DMS53 treated with DMSO at 0.1 percent for 48 hours (cell line): ENCODE data around the gene BPIFB3.

Source experiments
- DNase-seq: peaks from one replicate; lab custom pipeline; 2025; ENCODE audit not compliant: unreplicated experiment; lab: John Stamatoyannopoulos, UW

BPIFB3 gene

DNA sequence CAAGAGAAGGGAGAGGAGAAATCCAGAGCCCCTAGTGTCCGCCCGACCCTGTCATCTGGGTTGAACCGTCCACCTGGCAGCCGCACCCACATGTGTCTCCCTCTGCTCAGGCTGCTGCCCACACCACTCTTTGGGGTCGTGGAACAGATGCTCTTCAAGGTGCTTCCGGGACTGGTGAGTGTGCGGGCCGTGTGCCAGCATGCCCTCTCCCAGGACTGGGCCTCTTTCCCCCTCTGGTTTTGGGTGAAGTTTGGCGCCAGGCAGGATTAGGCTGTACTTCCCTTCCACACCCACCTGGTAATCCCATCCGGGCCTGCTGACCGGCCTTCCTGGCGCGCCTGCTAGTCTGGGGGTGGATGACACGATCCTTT is 7.9 kb downstream of the BPIFB3 start:
- DNase-seq = no peak

DNA sequence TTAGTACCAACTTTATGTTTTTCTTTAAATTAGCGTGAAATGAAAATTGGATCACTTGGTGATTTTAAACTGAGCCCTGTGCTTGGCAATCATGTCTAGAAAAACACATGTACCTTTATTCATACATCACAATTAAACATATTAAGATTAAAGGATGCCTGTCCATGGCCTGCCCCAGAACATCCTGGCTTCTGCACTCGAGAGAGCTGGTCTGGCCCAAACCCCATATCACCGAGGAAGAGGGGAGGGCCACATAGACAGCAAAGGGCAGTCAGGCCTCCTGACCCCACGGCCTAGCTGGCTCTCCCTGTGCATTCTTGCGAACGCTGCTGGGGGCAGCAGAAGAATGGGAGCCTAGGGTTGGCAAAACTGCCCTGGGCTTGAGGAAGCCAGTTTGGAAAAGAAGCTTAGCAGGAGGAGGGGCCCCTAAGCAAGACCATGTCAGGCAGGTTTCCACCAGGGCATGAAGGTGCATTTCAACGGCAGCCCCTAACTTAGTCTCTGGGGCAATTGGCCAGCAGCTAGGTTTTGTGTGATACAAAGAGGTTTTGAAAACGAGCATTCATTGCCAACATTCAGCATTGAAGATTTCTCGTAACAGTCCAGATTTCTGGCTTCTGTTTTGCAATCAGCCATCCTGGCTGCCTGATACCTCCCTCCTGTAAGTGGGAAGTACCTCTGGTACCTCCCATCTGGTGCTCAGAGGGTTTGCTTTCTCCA is 8.6 kb downstream of the BPIFB3 start:
- no peak for DNase-seq

DNA sequence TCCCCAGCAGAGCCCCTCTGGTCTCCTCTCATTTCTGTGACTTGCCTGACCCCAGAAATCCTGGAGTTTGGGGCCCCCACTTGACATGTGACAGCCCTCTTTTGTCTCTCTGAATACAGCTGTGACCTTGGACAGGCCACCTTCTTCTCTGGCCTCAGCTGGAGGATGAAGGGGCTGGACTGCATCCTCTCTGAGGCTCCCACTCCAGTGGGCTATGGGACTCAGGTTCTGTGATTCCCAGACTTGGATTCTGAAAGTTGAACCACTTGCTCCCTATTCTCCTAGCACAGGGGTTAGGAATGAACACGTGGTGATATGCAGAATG is 9.1 kb downstream of the BPIFB3 start:
- no peak for DNase-seq

DNA sequence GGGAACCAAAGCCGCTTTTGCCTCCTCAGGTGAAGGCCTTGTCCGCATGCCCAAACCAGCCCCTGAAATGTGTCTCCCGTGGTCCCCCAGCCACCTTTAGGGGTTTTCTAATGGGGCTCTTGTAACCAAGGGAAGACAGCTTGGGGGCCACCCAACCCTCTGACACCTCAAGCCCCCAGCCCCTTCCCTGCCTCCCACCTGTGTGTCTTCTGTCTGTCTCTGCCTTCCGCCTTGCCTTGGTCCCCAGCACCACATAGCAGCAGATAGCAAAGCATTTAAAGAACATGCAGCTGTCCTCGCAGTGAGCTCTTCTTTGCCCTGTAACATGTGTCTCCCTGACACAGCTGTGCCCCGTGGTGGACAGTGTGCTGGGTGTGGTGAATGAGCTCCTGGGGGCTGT is 9.6 kb downstream of the BPIFB3 start:
- no peak for DNase-seq

DNA sequence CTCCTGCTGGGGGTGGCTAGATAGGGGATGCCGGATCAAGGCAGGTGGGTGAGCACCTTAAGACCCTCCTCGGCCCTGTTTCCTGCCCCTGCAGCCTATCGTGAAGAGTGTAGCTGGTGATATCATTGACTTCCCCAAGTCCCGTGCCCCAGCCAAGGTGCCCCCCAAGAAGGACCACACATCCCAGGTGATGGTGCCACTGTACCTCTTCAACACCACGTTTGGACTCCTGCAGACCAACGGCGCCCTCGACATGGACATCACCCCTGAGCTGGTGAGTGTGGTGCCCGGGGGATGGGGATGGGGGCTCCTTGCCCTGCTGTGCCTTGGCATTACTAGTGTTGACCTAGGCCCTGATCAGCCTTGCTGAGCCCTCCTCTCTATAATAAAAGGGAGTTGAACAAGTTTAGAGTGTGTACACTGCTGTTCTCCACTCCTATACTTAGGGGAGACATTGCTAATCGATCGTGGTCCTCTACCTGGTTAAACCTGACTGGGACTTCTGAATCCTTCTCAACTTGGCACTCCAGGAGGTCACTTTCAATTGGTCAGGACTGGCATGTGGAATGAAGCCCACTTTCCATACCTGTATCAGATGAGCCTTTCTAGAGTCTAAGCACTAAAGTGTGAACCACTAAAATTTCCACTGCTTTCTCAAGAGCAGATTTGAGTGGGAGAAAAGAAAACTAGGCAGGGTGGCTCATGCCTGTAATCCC is 11.0 kb downstream of the BPIFB3 start:
- DNase-seq = no peak

DNA sequence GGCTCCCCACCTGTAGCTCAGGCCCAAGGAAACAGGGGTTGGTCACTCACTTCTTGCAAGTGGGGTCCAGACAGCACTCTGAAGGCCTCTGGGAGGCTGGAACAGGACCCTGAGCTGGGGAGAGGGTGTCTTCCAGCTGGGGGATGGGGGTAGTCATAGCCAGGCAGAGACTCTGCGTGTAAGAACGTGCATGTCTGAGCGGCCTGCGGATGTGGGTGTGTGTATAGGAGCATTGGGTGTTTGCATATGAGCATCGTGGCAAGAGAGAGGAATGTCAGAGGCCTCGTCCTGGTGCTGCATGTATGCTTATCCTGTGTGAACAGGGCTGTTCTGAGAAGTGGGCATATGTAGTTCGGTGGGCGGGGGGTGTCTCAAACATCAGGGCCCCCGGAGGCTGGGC is 12.1 kb downstream of the BPIFB3 start:
- DNase-seq = no peak

DNA sequence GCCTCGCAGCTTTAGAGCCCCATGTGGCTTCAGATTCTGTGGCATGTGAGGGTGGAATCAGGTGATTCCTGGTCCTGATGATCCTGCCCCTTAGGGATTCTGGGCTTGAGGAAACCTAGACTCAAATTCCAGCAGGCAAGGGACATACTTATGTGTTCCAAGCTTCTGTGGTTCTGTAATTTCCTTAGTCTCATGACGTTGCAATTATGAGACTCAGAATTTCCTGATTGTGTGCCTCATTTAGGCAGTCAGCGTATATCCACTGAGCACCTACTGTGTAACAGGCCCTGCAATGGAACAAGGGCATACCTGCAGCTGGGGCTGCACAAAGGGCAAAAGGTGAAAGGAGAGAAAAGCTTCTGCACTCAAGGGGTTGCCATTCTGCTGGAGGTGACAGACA is 14.1 kb downstream of the BPIFB3 start:
- DNase-seq = no peak

DNA sequence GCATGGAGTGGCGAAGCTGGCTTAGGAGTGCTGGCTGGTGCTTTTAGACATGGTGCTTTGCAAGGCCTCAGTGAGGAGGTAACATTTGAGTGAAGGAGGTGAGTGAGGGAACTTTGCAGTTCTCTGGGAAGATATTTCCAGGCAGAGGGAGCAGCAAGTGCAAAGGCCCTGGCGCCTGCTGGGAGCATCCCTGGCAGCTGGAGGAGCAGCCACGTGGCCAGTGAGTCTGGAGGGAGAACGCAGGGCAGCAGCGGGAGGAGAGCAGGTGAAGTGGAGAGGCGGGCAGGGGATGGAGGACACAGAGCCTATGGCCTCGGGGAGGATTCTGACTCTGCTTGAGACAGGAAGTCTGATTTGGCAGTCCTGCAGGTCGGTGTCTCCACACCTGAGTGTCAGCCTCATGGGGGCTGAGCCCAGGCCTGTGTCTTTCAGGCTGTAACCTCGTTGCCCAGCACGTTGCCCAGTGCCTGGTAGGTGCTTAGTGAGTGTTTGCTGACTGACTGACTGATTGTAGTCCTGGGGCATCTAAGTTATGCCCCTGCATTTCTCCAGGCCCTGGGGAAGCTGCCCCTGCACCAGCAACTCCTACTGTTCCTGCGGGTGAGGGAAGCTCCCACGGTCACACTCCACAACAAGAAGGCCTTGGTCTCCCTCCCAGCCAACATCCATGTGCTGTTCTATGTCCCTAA is 14.7 kb downstream of the BPIFB3 start:
- no peak for DNase-seq

DNA sequence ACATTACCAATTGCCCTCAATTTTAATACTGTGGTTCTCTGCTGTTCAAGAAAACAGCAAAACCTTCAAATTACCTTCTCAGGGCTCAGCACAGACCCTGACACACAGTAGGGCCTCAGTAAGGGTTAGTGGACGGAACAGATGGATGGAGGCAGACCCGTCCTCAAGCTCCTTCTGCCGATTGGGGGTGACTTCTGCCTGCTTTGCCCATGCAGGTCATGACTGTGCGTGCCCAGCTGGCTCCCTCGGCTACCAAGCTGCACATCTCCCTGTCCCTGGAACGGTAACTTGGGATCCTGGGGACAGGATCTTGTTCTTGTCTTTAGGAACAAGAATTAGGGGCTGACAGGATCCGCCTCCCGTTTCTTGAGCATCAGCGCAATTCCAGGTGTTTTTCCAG is 16.0 kb downstream of the BPIFB3 start:
- DNase-seq = no peak

DNA sequence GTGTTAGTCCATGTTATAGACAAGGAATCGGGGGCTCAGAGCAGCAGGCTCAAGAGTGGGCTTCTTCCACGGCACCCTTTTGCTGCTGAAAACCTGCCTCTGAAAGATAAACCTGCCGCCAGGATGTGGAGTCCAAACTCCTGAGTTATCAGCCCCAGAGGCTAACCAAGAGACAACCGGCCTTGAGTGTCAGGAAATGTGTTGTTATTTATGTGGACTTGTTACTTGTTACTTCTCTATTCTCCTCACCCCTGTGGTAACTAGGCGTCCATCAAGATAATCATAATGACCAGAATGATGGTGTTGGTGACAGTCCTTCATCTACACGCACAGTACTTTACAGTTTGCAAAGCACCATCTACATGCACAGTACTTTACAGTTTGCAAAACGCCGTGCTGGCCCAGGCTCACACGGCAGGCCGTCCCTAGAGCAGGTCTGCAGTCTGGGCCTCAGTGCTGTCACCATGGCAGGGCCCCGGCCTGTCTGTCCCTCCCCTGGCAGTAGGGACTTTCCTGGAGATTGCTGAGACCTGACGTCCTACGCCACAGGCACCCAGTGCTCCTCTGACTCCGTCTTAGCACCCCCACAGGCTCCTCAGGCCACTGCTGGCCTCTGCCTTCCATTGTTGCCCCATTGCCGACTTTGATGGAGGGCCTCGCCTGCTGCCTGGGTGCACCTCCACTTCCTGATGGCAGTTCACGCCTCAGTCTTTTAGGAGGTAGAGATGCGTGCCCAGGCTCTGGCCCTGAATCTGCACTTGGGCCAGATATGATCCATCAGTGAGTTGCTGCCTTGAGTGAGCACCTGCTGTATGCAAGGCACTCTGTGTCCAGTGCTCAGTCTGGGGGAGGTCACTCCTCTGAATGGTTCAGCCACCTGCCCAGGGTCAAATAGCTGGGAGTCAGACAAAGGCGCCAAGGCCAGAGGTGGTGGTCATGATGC is 16.7 kb downstream of the BPIFB3 start:
- DNase-seq = no peak

DNA sequence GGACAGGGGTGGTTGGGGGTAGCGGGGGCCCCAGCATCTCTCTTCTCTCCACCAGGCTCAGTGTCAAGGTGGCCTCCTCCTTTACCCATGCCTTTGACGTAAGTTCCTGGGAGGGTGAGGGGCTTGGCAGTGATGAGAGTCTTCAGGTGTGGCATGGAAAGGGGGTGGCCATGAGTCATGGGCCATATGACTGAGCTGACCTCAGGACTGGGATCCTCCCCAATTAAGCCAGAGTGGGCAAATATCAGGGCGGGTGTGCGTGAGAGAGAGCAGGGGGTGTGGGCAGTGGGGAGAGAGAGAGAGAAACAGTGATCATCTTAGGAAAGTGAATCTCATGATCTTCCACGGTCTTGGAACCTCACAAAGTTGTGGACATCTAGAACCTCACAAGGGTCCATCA is 17.5 kb downstream of the BPIFB3 start:
- no peak for DNase-seq

DNA sequence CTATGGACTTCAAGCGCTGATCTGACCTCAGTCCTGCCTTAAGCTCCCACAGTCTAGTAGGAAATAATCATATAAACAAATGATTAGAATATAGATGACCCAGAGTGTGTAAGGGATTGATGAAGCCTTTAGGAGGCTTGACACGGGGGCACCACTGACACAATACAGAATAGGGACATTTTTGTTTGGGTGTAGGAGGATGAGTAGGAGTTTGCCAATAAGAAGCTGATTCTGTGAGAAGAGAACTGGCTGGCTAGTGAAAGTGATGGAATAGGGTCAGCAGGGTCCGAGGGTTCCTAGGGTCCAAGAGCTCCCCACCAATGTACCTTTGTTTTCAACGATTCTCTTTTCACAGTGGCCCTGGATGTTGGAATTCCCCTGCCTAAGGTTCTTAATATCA is 18.7 kb downstream of the BPIFB3 start:
- no peak for DNase-seq

DNA sequence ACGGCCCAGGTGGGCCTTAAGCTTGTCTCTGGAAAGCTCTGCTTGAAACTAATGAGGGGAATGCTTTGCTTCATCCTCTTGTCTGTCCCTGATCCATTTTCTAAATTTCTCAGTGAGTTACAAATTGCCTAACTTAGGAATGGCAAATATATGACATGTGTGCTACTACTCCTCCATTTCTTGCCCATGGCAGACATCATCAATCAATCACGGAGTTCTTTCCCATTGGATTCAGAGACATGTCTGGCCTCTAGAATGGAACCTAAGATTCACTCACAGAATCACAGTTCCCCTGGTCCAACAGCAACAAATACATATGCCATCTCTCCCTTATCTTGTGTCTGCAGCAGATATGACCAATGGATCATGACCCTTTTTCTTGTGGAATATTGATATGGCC is 19.1 kb downstream of the BPIFB3 start:
- DNase-seq = no peak

DNA sequence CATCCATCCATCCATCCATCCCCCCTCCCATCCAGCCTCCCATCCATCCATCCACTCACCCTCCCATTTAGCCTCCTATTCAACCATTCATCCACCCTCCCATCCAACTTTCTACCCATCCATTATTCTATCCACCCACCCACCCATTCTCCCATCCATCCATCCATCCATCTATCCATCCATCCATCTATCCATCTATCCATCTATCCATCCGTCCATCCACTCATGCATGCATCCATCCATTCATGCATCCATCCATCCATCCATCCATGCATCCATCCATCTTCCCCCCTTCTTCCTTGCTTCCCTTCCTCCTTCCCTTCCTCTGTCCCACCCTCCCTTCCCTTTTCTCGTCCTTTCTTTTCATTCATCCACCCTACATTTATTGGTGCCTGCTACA is 21.0 kb downstream of the BPIFB3 start:
- DNase-seq = no peak

DNA sequence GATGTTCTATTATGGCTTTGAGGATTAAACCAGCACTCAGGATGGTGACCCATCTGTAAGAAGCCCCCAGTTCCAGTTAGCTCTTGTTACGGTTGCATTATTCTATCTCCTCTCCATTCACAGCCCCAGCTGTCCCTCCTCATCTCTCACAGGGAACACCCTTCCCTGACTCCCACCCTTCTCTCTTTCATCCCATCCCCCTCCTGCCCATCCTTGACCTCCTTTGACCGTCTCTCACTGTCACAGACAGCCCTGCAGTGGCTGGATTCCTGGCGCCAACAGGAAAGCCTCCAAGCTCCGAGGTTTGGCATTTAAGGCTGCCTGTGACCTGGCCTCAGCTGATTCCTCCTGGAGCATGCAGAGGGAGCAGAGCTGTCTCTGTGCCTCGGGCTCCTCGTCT is 21.6 kb downstream of the BPIFB3 start:
- no peak for DNase-seq

DNA sequence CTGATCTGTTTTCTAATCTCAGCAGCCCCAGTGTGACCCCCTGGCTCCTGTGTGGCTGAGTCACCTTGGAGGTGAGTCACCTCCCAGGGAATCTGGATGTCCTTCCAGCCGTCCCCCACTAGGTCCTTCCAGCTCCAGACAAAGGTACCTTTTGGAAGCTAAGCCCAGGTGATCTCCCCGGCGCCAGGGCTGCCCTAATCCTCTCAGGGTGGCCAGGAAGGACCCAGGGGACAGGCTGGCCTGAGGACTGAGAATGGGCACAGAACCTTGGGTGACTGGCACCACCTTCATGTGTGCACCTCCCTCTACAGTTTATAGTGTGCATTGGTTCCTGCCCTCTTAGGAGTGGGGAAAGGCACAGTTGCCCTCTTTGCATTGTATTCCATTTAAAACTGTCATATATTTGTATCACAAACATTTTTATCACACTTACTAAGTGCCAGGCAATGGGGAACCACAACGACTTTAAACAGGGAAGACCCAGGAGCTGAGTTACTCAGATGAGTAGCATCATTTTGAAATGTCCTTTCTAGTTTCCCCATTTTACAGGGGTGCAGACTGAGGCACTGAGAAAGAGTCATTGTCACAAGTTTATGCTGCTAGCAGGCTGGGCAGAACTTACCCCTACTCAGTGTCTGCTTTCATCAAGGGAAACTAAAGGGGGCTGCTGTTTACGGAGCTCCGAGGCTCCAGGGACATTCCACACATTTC is 23.1 kb downstream of the BPIFB3 start:
- DNase-seq = no peak

DNA sequence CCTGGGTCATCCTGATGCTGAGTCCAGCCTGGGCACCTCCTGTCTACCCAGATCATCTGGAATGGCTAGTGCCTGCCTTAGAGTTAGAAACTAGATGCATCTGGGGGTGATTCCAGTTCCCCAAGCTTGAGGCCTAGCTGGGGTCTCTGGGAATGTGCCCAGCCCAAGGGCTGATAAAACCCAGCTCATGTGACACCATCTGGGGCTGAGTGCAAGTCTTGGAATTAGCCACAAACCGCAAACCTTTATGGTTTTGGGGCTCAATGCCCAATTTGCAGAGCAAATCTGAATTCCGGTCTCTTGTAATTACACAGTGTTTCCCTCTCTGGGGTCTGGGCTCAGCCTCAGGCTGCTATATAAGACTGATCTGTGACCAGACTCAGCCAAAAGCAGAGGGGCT is 25.6 kb downstream of the BPIFB3 start, which contains the start of gene BPIFB4:
BPIFB4 (plus strand) TSS at position 385 of the 400 bp plus-strand sequence. CDS start 1,884 bp downstream, outside the sequence.
- no peak for DNase-seq

DNA sequence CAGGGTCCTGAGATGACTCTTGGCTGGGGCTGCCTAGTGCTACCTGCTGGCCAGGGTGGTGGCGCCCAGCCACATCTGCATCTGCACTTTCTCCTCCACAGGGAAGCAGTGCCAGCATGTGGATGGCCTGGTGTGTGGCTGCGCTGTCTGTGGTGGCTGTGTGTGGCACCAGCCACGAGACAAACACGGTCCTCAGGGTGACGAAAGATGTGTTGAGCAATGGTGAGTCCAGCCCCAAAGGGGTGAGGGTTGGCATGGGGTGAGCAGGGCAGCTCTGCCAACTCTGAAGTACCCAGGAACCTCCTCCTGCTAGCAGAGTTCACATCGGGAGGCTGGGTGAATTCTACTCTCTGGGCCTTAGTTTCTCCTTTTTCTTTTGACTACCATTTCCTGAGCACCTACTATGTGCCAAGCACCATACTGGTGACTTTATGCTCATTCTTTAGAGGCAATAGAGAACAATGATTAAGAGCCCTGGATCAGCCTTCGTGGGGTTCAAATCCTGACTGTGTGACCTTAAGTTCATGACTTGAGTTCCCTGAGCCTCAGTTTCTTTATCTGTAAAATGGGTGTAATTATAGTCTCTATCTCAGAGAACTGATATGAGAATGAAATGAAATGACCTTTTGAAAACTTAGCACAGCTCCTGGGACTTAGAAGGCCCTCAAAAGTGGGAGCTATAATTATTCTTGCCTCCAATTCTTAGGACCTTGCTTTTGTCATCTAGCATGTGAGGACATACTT is 27.9 kb downstream of the BPIFB3 start:
- no peak for DNase-seq

DNA sequence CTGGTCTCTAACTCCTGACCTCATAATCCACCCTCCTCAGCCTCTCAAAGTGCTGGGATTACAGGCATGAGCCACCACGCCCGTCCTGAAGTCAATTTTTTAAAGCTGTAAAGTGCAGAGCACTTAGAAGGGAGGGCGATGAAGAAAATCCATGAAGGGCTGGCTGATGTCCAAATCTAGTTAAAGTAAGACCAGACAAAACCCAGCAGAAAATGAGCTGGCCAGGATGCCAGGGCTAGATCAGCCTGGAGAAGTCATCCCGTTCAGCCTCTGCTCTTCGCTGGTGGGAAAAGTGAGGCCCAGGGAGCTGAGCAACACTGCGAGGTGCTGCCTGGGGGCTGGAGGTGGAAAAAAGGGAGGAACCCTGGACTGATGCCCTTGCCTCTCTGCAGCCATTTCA is 28.8 kb downstream of the BPIFB3 start:
- no peak for DNase-seq
